Activated CD8-positive, alpha-beta memory T cell treated with anti-CD3 and anti-CD28 coated beads, Interleukin-2, amount 50 U/mL, for 4 hours (primary cell): ENCODE measurements around the gene TRPM3.
"Not testable (repeated sequence)": the region's sequence is repeated elsewhere in the genome, so short reads cannot be mapped to it uniquely, and the experiment has no call there.

Experiments
- DNase-seq: peaks from one replicate; pipeline ENCODE4 v3.0.0-alpha.2; 2020

The TRPM3 gene

GRCh38 chr9:70706797-70707196, 414.6 kb downstream of the TRPM3 start:
- DNase-seq = not testable (repeated sequence)

GRCh38 chr9:70701163-70701562, 420.3 kb downstream of the TRPM3 start:
- no peak for DNase-seq

- DNase-seq = no peak
Observed at GRCh38 chr9:70696694-70697335, 424.6 kb downstream of the TRPM3 start.

GRCh38 chr9:70694758-70695157, 426.7 kb downstream of the TRPM3 start:
- DNase-seq = no peak

- DNase-seq = no peak
Observed at GRCh38 chr9:70693186-70693585, 428.2 kb downstream of the TRPM3 start.

- no peak for DNase-seq
Observed at GRCh38 chr9:70692431-70692830, 429.0 kb downstream of the TRPM3 start.

- no peak for DNase-seq
Observed at GRCh38 chr9:70688704-70689103, 432.7 kb downstream of the TRPM3 start.

- DNase-seq = no peak
Observed at GRCh38 chr9:70683841-70684240, 437.6 kb downstream of the TRPM3 start.

GRCh38 chr9:70682298-70682697, 439.1 kb downstream of the TRPM3 start:
- no peak for DNase-seq

GRCh38 chr9:70679845-70680244, 441.6 kb downstream of the TRPM3 start:
- no peak for DNase-seq

- DNase-seq = no peak
Observed at GRCh38 chr9:70678153-70678552, 443.3 kb downstream of the TRPM3 start.

GRCh38 chr9:70677055-70677735, 444.2 kb downstream of the TRPM3 start:
- DNase-seq = no peak

GRCh38 chr9:70675868-70676370, 445.5 kb downstream of the TRPM3 start:
- no peak for DNase-seq

GRCh38 chr9:70673844-70674243, 447.6 kb downstream of the TRPM3 start:
- no peak for DNase-seq

- DNase-seq = no peak
Observed at GRCh38 chr9:70672161-70672649, 449.2 kb downstream of the TRPM3 start.

GRCh38 chr9:70668751-70669150, 452.7 kb downstream of the TRPM3 start:
- DNase-seq = no peak

- no peak for DNase-seq
Observed at GRCh38 chr9:70658765-70659164, 462.7 kb downstream of the TRPM3 start.

GRCh38 chr9:70656281-70656680, 465.1 kb downstream of the TRPM3 start:
- DNase-seq = no peak

GRCh38 chr9:70654144-70654543, 467.3 kb downstream of the TRPM3 start:
- no peak for DNase-seq

GRCh38 chr9:70644627-70645026, 476.8 kb downstream of the TRPM3 start:
- not testable (repeated sequence) for DNase-seq

- no peak for DNase-seq
Observed at GRCh38 chr9:70642341-70642740, 479.1 kb downstream of the TRPM3 start.

- no peak for DNase-seq
Observed at GRCh38 chr9:70641631-70642030, 479.8 kb downstream of the TRPM3 start.

- DNase-seq = no peak
Observed at GRCh38 chr9:70641031-70641430, 480.4 kb downstream of the TRPM3 start.
